ENCODE data around the gene GRID1. TPM values are rescaled to one million over a fixed set of nuclear protein-coding genes. Genes with fewer than 3 reads are reported as not detected.

Gene GRID1
- total and polyA plus RNA-seq, 9 of the 15 experiments (the other 6 are each of a cell fraction or from before 2014, with no cell fraction given), result 0.01 to 7.2 (median 1.2) TPM

- TF ChIP-seq IRF9 (tag; IDR thresholded peaks at IDR 0.05) (no peak), TRIM24 (IDR thresholded peaks at IDR 0.05) (no peak), GABPA (tag; conservative IDR thresholded peaks at IDR 0.05; ENCODE audit: low read depth) (no peak)
Measured at GRCh38 chr10:85724215-85724614, 642.4 kb downstream of the GRID1 start (continued).

GRCh38 chr10:85720931-85721590 is 645.5 kb downstream of the GRID1 start:
- H3K9me1 ChIP-seq (ENCODE audit: control insufficient read depth, insufficient read depth, low read length), result no peaks in the 10 kb centered on the region
- no peak for ATAC-seq
- intact Hi-C loops (cut with micrococcal nuclease) (no loop called here), in situ Hi-C loops (cut with MboI) (no loop called here)
- H4K20me1 ChIP-seq (replicated peaks; ENCODE audit: control insufficient read depth, insufficient read depth, low read length), result no peaks in the 10 kb centered on the region
- no TSS peak for BruUV-seq (replicated peaks)
- H3K9me3 ChIP-seq (replicated peaks; ENCODE audit: control insufficient read depth, insufficient read depth, low read depth, low read length), result no peaks in the 10 kb centered on the region
- no peak overlapping the region for H3K9ac ChIP-seq (ENCODE audit: insufficient read depth in 1 of 2, low read depth in 2 of 2, low read length in 2 of 2)
- H3K4me1 ChIP-seq (replicated peaks in 1 of 2; ENCODE audit: control insufficient read depth in 2 of 2, insufficient read depth in 2 of 2, low read length in 2 of 2), result no peaks in the 10 kb centered on the region; a peak in 1 of 5 replicates
- H3K4me3 ChIP-seq, result no peak overlapping the region
- peaks cover 14% of the 10 kb centered on the region; the same call in 1 of the 3 replicates for H3K79me2 ChIP-seq (ENCODE audit: control insufficient read depth, insufficient read depth, low read length)
- H3K27me3 ChIP-seq (ENCODE audit: control insufficient read depth in 2 of 2, insufficient read depth in 2 of 2, low read length in 2 of 2), result no peaks in the 10 kb centered on the region; a peak in 1 of 5 replicates
- no peak overlapping the region for H2AFZ ChIP-seq (ENCODE audit: low read depth, low read length)
- H3K4me2 ChIP-seq (ENCODE audit: insufficient read depth, low read length), result no peak overlapping the region
- no peak overlapping the region for H3K27ac ChIP-seq (ENCODE audit: extremely low read depth, low read depth, low read length)
- WGBS (ENCODE audit: insufficient coverage, low coverage, missing lambda C conversion rate), result under 1% methylated on average over 5 of the region's 5 CpGs
- FAIRE-seq, result no peak
- DNase-seq (ENCODE audit: extremely low read depth in 1 of 4, low spot score in 3 of 4), result no peak
- ChIA-PET POLR2A (no interaction called here), CTCF (ENCODE audit: low intra/inter-chr PET ratio) (no interaction called here)
- H3K36me3 ChIP-seq (ENCODE audit: control insufficient read depth, insufficient read depth, low read length), result no peaks in the 10 kb centered on the region
- TF ChIP-seq BCOR (IDR thresholded peaks at IDR 0.05), result no peak
- no peak for TF ChIP-seq CAMTA2 (CRISPR knock-in tag; conservative IDR thresholded peaks at IDR 0.05)
- TF ChIP-seq LARP7 (IDR thresholded peaks at IDR 0.05), result no peak
- TF ChIP-seq SOX6 (IDR thresholded peaks at IDR 0.05), result no peak
- TF ChIP-seq TBP (optimal IDR thresholded peaks at IDR 0.05; ENCODE audit: low read depth, low read length), result no peak
- no peak for TF ChIP-seq CHD4 (IDR thresholded peaks at IDR 0.05; ENCODE audit: insufficient read depth, insufficient replicate concordance, low read depth, low read length, poor library complexity, severe bottlenecking)
- no peak for TF ChIP-seq PATZ1 (CRISPR knock-in tag; IDR thresholded peaks at IDR 0.05; ENCODE audit: borderline replicate concordance)
- no peak for TF ChIP-seq HMBOX1 (IDR thresholded peaks at IDR 0.05)
- no peak for TF ChIP-seq TAF9B (IDR thresholded peaks at IDR 0.05; ENCODE audit: partially characterized antibody)
- TF ChIP-seq ZNF395 (CRISPR knock-in tag; IDR thresholded peaks at IDR 0.05), result no peak
- no peak for TF ChIP-seq XRCC3 (IDR thresholded peaks at IDR 0.05)
- no peak for TF ChIP-seq TCFL5 (CRISPR knock-in tag; conservative IDR thresholded peaks at IDR 0.05)
